AG04450 (cell line): ENCODE measurements around the gene DRD2. TPM values are rescaled to one million over a fixed set of nuclear protein-coding genes. Genes with fewer than 3 reads are reported as not detected.

Experiments used
- CTCF ChIA-PET: fragments of 300-600, 350-600 bp; formaldehyde crosslinking; extraction: SDS; loops from one replicate; lab custom pipeline; 2022; ENCODE audit warnings: antibody characterized with exemption, inconsistent platforms; lab: Charles Lee
- POLR2A ChIA-PET: fragments of 350-600 bp; formaldehyde crosslinking; extraction: SDS; loops from one replicate; lab custom pipeline; 2021; ENCODE audit warnings: antibody characterized with exemption, inconsistent platforms; lab: Yijun Ruan, JAX
- DNase-seq: peaks from one replicate; pipeline ENCODE4 v3.0.0-alpha.2; 2011; ENCODE audit warnings: low read depth, low spot score
- H3K27ac ChIP-seq: one replicate; pipeline ENCODE4 v1.5.1; 2012; ENCODE audit warnings: low read depth, low read length, control low read depth
- H3K27me3 ChIP-seq: one replicate; pipeline ENCODE4 v1.6.0; 2012; ENCODE audit warnings: low read length; ENCODE audit not compliant: control insufficient read depth, insufficient read depth
- H3K4me3 ChIP-seq: 2 replicates; pipeline ENCODE4 v1.5.1; 2011; ENCODE audit warnings: mild to moderate bottlenecking, low read depth, low read length, control low read depth
- H3K9me3 ChIP-seq: 2 replicates; pipeline ENCODE4 v1.5.1; 2012; ENCODE audit warnings: low read length; ENCODE audit not compliant: control insufficient read depth, insufficient read depth
- CTCF ChIP-seq: IDR thresholded peaks from 2 replicates; pipeline ENCODE4 v1.5.1; 2011; ENCODE audit warnings: low read depth, low read length, control low read depth, inconsistent platforms
- polyA plus RNA-seq: library from polyadenylated mRNA; depleted of rRNA; stranded (reverse); fragments of >200 nt; gene quantifications from 2 replicates; pipeline ENCODE4 v1.2.3, GENCODE V29; 2011

The DRD2 gene
- polyA plus RNA-seq, 1 experiment: not detected

DNA sequence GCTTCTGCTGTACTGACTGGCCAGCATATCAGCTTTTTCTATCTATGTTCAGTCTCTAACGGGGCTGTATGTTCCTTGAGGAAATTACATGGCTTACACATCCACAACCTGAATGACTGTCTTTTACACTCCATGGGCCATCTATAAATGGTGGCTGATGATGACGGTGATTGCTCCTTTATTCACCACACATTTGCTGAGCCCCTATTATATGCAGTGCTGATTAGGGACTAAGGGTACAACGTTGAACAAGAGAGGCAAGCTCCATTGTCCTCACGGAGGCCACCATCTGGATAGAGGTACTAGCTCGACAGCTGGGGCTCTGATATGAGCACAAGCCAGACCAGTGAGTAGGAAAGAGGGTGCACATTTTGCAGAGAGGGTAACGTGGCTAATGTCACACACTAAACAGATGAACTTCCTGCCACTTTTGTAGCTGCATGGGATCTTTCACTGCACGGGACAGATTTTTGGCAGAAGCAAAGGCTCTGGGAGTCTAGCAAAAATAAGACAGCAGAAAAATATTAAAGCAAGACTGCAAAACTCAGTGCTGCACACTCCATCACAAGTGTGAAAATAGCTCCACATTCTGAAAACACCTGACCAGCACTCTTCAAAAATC is 30.6 kb downstream of the DRD2 start:
- H3K9me3 ChIP-seq: no peaks in the 10 kb centered on the region
- DNase-seq: no peak
- ChIA-PET POLR2A (interaction anchor here (0.5 kb wide), 1 partner anchor 1225 kb away, joined by 3 read pairs; no protein-coding TSS in a partner anchor), CTCF (interaction anchor here (0.5 to 0.9 kb wide), 2 partner anchors 139 to 167 kb away, joined by 3 to 6 read pairs; no protein-coding TSS in a partner anchor)
- no peak for TF ChIP-seq CTCF
- H3K27me3 ChIP-seq: peaks cover 6% of the 10 kb centered on the region
- H3K27ac ChIP-seq: no peak overlapping the region
- no peak overlapping the region for H3K4me3 ChIP-seq

- H3K9me3 ChIP-seq: no peaks in the 10 kb centered on the region
- ChIA-PET CTCF (no interaction called here), POLR2A (no interaction called here)
- H3K27ac ChIP-seq: no peak overlapping the region
- TF ChIP-seq CTCF: no peak
- no peak overlapping the region for H3K4me3 ChIP-seq
- H3K27me3 ChIP-seq: peaks cover 6% of the 10 kb centered on the region
- no peak for DNase-seq
Measured at GRCh38 chr11:113440816-113441215, 34.4 kb downstream of the DRD2 start.

- Histone ChIP-seq H3K9me3 (no peaks in the 10 kb centered on the region), H3K27ac (no peak overlapping the region), H3K4me3 (no peak overlapping the region), H3K27me3 (peaks cover 7% of the 10 kb centered on the region)
- no peak for TF ChIP-seq CTCF
- ChIA-PET POLR2A (no interaction called here), CTCF (interaction anchor here (0.6 kb wide), 1 partner anchor 293 kb away, joined by 3 read pairs; no protein-coding TSS in a partner anchor)
- DNase-seq: no peak
Measured at GRCh38 chr11:113436672-113437252, 38.4 kb downstream of the DRD2 start.

DNA sequence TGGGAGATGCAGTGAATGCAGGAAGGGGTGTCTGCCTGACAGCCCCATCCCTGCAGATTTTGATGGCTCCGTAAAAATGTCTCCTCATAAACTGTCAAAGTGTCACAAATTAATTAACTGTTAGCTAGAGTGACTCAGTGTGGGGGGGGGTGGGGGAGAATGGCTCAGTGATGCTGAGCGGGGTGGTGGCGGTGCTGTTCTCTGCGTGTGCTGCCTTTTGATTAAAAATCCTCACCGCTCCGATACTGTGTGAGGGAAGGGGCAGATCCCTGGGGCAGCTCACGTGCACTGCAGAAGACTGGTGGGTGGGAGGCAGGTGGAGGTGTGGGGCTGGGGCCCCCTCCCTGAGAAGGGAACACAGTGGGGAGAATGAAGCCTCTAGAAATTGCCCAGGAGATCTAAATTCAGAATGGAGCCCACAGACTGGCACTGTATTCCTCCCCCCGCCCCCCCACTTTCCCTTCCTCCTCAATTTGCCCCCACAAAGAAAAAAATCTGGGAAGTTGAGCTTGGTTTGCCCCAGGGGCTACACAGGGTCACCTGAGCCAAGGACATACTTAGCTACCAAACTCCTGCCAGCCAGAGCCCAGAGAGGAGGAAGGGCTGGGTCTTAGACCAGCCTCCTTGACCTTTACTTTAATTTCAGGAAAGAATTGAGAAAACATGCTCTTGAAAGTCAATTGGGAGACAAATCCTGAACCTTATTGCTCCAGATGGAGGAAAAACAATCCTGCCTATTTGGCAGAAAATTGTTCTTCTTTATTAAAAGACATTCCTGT is 39.8 kb downstream of the DRD2 start:
- ChIA-PET POLR2A (no interaction called here), CTCF (interaction anchor here (0.6 kb wide), 1 partner anchor 40 kb away, joined by 9 read pairs; the partner anchor contains the start of gene DRD2)
- H3K27ac ChIP-seq: no peak overlapping the region
- H3K4me3 ChIP-seq: no peak overlapping the region
- TF ChIP-seq CTCF: no peak
- peaks cover 7% of the 10 kb centered on the region for H3K27me3 ChIP-seq
- no peak for DNase-seq
- no peaks in the 10 kb centered on the region for H3K9me3 ChIP-seq
